Measurements from ENCODE around the gene WDFY4. TPM values are rescaled to one million over a fixed set of nuclear protein-coding genes. Genes with fewer than 3 reads are reported as not detected.

The WDFY4 gene
- polyA plus RNA-seq, 1 experiment, result not detected

DNA sequence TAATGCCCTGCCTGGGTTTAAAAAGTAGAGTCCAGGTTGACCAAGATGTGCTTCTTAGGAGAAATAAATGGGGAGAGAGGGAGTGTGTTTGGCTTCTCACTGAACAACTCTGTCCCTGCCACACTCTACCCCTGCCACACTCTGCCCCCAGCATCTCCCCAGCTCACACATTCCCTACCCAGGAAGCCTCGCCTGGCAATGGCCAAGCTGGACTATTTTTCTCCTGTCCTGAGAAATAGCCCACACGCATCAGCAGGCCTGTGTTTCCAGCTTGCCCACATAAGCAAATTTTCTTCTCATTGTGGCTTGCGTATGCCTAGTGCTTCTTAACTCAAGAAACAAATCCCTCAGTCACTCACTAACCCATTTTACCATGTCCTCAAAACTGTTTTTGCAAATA is 253.1 kb downstream of the WDFY4 start:
- no peak for DNase-seq (ENCODE audit: low read depth)
- ChIA-PET POLR2A (no interaction called here), CTCF (no interaction called here)
- Histone ChIP-seq H3K27me3 (ENCODE audit: control insufficient read depth, insufficient read depth, low read length) (peaks cover 2% of the 10 kb centered on the region; the same call in 1 of the 2 replicates), H3K4me3 (ENCODE audit: low read depth, low read length) (no peak overlapping the region), H3K36me3 (ENCODE audit: control insufficient read depth, insufficient read depth, low read length) (no peaks in the 10 kb centered on the region)
- TF ChIP-seq, protein P1, sequence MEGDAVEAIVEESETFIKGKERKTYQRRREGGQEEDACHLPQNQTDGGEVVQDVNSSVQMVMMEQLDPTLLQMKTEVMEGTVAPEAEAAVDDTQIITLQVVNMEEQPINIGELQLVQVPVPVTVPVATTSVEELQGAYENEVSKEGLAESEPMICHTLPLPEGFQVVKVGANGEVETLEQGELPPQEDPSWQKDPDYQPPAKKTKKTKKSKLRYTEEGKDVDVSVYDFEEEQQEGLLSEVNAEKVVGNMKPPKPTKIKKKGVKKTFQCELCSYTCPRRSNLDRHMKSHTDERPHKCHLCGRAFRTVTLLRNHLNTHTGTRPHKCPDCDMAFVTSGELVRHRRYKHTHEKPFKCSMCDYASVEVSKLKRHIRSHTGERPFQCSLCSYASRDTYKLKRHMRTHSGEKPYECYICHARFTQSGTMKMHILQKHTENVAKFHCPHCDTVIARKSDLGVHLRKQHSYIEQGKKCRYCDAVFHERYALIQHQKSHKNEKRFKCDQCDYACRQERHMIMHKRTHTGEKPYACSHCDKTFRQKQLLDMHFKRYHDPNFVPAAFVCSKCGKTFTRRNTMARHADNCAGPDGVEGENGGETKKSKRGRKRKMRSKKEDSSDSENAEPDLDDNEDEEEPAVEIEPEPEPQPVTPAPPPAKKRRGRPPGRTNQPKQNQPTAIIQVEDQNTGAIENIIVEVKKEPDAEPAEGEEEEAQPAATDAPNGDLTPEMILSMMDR (IDR thresholded peaks at IDR 0.05; ENCODE audit: insufficient read depth, low read depth, low read length), result no peak

DNA sequence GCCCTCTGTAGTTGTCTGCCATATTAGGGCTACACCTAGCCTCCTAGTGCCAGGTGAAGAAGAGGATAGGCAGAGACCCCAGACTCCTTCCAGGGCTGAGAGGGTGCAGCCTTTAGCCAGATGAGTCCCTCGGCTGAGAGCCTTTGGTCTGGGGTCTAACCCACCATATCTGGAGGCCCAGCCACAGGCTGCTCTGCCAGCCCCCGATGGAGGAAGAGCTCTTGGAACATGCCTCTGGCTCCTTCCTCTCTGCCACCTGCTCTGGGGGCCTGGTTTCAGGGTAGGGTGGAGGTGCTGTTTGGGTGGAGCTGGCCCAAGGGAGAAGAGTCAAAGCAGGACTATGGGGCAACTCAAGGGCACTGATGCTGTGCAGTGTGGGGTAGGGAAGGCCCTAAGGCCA is 253.6 kb downstream of the WDFY4 start:
- no peaks in the 10 kb centered on the region for H3K36me3 ChIP-seq (ENCODE audit: control insufficient read depth, insufficient read depth, low read length)
- no peak for DNase-seq (ENCODE audit: low read depth)
- TF ChIP-seq, protein P1 (IDR thresholded peaks at IDR 0.05; ENCODE audit: insufficient read depth, low read depth, low read length), result no peak
- POLR2A ChIA-PET, result no interaction called here
- CTCF ChIA-PET, result no interaction called here
- no peak overlapping the region for H3K4me3 ChIP-seq (ENCODE audit: low read depth, low read length)
- H3K27me3 ChIP-seq (ENCODE audit: control insufficient read depth, insufficient read depth, low read length), result peaks cover 2% of the 10 kb centered on the region; the same call in 1 of the 2 replicates

DNA sequence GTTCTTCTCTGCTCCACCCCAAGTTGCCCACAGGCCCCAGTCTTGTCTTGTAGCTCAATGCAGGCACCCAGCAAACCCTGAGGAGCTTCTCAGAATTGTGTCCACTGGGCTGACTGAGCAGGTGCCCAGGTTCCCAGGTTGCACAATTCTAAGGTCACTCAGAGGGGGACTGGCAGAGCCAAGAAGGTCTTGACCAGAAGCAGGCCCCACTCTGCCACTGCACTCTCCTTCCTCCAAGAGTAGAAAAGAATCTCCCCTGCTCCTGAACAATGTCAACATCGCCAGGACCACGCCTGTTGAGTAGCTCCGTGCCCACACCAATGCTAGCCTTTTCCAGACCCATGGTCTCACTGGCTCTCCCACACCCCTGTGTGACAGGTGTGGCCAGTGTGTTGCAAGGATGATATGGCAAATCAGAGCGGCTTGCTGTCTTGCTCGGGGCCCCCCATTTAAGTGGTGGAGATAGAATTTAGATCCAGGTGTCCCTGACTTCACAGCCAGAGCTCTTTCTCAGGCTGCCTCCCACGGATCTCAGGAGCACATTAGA is 254.4 kb downstream of the WDFY4 start:
- DNase-seq (ENCODE audit: low read depth), result no peak

DNA sequence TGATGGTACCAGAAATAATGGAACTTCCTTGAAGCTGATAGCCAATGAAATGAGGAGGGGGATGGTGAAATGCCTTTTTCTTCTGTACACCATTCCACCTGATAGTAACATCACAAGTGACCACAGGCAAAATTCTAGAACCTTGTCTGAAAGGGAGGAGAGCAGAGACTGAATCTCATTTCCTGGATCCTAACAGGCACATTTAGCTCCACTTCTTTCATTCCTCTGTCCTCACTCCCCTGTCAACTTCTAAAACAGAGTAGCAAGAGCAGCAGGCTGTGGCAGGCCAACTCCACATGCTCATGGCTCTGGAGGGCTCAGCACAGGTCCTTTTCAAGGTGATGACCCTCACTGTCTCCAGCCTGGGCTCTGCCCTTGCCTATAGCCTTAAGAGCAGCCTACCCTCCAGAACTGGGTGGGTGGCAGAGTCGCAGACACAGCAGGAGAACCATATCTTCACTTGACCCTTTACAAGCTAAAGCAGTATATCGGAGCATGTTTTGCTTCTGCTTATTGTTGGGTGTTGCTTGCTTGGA is 255.2 kb downstream of the WDFY4 start, which contains the start of gene LRRC18:
Gene LRRC18, minus strand, starts transcription at position 51 of the 536 bp plus-strand sequence. CDS start 25,685 bp downstream, outside the sequence.
- TF ChIP-seq, protein P1 (IDR thresholded peaks at IDR 0.05; ENCODE audit: insufficient read depth, low read depth, low read length), result no peak
- Histone ChIP-seq H3K4me3 (ENCODE audit: low read depth, low read length) (no peak within 1 kb of the TSS), H3K27me3 (ENCODE audit: control insufficient read depth, insufficient read depth, low read length) (0 out of 2 replicates have a peak, but pooled peaks cover 2% of the 10 kb centered on the region), H3K36me3 (ENCODE audit: control insufficient read depth, insufficient read depth, low read length) (no peaks in the 10 kb centered on the region)
- DNase-seq (ENCODE audit: low read depth), result no peak
- ChIA-PET POLR2A (no interaction called here), CTCF (no interaction called here)

More for the DNA sequence above, 254.4 kb downstream of the WDFY4 start:
- H3K27me3 ChIP-seq (ENCODE audit: control insufficient read depth, insufficient read depth, low read length), result peaks cover 2% of the 10 kb centered on the region; the same call in 1 of the 2 replicates
- ChIA-PET CTCF (no interaction called here), POLR2A (no interaction called here)
- H3K36me3 ChIP-seq (ENCODE audit: control insufficient read depth, insufficient read depth, low read length), result no peaks in the 10 kb centered on the region
- TF ChIP-seq, protein P1 (IDR thresholded peaks at IDR 0.05; ENCODE audit: insufficient read depth, low read depth, low read length), result no peak
- no peak overlapping the region for H3K4me3 ChIP-seq (ENCODE audit: low read depth, low read length)

DNA sequence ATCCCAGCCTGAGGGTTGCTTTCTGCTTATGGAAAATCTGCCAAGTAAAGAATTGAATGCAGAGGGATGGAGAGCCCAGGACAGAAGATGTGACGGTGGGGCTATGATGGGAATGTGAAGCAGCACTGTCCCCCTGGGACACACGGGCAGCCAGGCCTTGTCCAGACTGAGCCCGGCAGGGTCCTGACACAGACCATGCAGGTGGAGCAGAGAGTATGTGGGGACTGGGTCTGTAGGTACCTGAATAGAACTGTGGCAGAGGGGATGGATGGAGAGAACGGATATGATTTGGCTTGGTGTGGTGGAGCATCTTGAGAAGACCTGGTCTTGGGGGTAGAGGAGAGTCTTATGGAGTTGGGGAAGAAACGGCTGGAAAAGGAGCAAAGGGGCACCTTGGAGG is 255.7 kb downstream of the WDFY4 start:
- H3K4me3 ChIP-seq (ENCODE audit: low read depth, low read length), result no peak overlapping the region
- H3K36me3 ChIP-seq (ENCODE audit: control insufficient read depth, insufficient read depth, low read length), result no peaks in the 10 kb centered on the region
- CTCF ChIA-PET, result no interaction called here
- no peak for DNase-seq (ENCODE audit: low read depth)
- TF ChIP-seq, protein P1 (IDR thresholded peaks at IDR 0.05; ENCODE audit: insufficient read depth, low read depth, low read length), result no peak
- H3K27me3 ChIP-seq (ENCODE audit: control insufficient read depth, insufficient read depth, low read length), result no peaks in the 10 kb centered on the region
- POLR2A ChIA-PET, result no interaction called here
